Epithelial cell of esophagus (primary cell): ENCODE measurements around the gene LZTR1.
A peak's percentile ranks its signal among the peaks of the same experiment; 100 is the strongest.

Experiments
- DNase-seq: peaks from one replicate; pipeline ENCODE4 v3.0.0; 2010; ENCODE audit warnings: low read depth
- H3K4me3 ChIP-seq: 2 replicates; pipeline ENCODE4 v1.5.1; 2011; ENCODE audit warnings: mild to moderate bottlenecking, low read length, control low read depth
- CTCF ChIP-seq: IDR thresholded peaks from 2 replicates; pipeline ENCODE4 v1.5.1; 2011; ENCODE audit warnings: low read depth, mild to moderate bottlenecking, low read length, control low read depth, inconsistent platforms; ENCODE audit not compliant: insufficient read depth; ENCODE audit errors: missing control alignments

Gene LZTR1

GRCh38 chr22:20980523-20980922 is 1.6 kb upstream of the LZTR1 start:
- TF ChIP-seq CTCF, result no peak
- DNase-seq, result no peak
- no peak overlapping the region for H3K4me3 ChIP-seq

- H3K4me3 ChIP-seq, result peak overlapping the region; percentile 85
- DNase-seq, result no peak
- no peak for TF ChIP-seq CTCF
Measured at GRCh38 chr22:20980938-20981722, 967 bp upstream of the LZTR1 start.

- H3K4me3 ChIP-seq, result peak overlapping the region; percentile 85
- no peak for DNase-seq
- TF ChIP-seq CTCF, result no peak
Measured at GRCh38 chr22:20982563-20982882, 426 bp downstream of the LZTR1 start.

GRCh38 chr22:20983081-20983771 is 1.1 kb downstream of the LZTR1 start:
- peak overlapping the region; percentile 85 for H3K4me3 ChIP-seq
- TF ChIP-seq CTCF, result no peak
- DNase-seq, result no peak

- TF ChIP-seq CTCF, result no peak
- no peak for DNase-seq
- H3K4me3 ChIP-seq, result no peak overlapping the region
Measured at GRCh38 chr22:20985720-20986119, 3.6 kb downstream of the LZTR1 start.

- TF ChIP-seq CTCF, result no peak
- no peak overlapping the region for H3K4me3 ChIP-seq
- no peak for DNase-seq
Measured at GRCh38 chr22:20986365-20986764, 4.3 kb downstream of the LZTR1 start.
